GM18951 (cell line): ENCODE results near the gene PKN2.

Source experiments
- POLR2A ChIP-seq: IDR thresholded peaks from 4 replicates; pipeline ENCODE4 v1.6.1; 2011; ENCODE audit warnings: mild to moderate bottlenecking; ENCODE audit not compliant: insufficient read length, insufficient read depth; ENCODE audit errors: extremely low read depth
- in situ Hi-C: fragments of 300-500 bp; cut with MboI; formaldehyde crosslinking; loops from one replicate; pipeline ENCODE4 v1.12.0; 2022; ENCODE audit warnings: low sequenced_read_pairs, mixed read lengths, inconsistent platforms; ENCODE audit not compliant: unreplicated experiment

PKN2 gene

DNA sequence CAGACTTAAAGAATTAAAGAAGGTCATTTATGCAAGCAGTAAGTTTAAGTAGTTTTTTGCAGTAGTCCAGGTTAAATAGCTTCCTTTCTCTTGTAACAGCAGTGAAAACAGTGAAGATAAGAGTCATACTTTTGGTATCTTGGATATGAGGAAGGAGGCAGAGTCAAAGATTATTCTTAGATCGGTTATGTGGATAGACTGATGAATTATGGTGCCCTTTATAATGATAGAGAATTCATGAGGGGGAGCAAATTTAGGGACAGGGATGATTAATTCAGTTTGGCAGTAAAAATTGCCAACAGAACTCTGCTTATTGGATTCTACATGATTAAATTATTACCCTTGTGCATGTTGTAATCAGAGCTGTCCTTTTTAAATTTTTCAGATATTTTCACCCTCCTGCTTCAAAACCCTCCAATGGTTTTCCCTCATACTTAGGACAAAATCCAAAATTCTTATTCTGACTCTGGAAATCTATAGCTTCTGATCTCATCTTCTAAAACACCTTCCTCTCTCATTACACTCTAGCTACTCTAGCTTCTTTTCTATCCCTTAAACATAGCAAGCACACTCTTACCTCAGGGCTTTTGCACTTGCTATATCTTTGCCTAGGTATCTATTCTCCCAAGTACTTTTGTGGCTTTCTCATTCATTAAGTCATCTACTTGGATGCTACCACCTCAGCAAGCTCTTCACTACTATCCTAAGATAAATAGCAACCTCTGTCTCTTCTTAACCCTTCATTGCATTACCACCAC lies 79.8 kb downstream of the PKN2 start:
- in situ Hi-C loops: no loop called here
- TF ChIP-seq POLR2A: no peak

DNA sequence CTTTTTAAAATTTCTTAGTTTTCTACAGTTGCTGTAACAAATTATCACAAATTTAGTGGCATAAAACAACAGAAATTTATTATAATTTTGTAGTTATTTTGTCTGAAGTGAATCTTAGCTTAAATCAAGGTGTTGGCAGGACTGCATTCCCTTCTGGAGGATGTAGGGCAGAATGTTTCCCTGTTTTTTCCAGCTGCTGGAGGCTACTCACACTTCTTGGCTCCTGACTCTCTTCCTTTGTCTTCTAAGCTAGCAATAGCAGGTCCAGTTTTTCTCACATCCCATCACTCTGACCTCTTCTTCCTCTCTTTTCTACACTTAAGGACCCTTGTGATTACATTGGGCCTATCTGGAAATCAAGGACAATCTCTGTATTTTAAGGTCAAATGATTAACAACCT lies 84.1 kb downstream of the PKN2 start:
- in situ Hi-C loops: no loop called here
- TF ChIP-seq POLR2A: no peak

DNA sequence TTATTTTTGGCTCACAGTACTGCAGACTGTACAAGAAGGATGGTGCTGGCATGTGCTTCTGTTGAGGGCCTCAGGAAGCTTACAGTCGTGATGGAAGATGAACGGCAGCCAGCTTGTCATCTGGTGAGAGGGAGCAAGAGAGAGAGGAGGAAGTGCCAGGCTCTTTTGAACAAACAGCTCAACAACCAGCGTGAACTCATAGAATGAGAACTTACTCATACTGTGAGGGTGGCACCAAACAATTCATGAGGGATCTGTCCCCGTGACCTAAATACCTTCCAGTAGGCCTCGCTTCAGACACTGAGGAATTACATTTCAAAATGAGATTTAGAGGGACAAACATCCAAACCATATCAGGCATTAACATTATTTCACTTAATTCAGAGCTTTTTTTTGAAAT lies 84.7 kb downstream of the PKN2 start:
- in situ Hi-C loops: no loop called here

GRCh38 chr1:88773540-88774150 lies 89.6 kb downstream of the PKN2 start:
- in situ Hi-C loops: no loop called here
- TF ChIP-seq POLR2A: no peak

More for the DNA sequence above, 84.7 kb downstream of the PKN2 start:
- no peak for TF ChIP-seq POLR2A

- no peak for TF ChIP-seq POLR2A
- in situ Hi-C loops: no loop called here
Measured at GRCh38 chr1:88774151-88774556, 90.1 kb downstream of the PKN2 start.

DNA sequence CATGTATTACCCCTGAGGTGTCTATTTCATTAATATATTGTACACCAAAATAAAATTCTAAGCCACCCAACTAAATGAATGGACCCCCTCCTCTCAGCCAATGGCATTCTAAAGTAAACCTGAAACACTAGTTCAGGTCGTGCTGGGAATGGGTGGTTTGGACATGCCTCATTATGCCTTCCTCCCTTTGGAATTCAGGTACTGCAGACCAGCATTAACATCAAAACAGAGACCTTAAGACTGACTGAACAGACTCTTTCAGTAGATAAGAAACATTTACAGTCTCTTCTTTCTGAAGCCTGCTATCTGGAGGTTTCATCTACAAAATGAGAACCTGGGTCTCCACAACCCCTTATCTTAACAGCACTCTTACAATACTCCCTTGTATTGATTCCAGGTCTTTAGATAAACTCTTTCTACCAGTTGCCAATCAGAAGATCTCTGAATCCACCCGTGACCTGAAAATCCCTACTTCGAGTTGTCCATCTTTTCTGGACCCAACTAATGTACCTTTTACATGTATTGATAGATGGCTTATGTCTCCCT lies 93.6 kb downstream of the PKN2 start:
- TF ChIP-seq POLR2A: no peak
- in situ Hi-C loops: no loop called here

GRCh38 chr1:88779880-88780279 lies 95.8 kb downstream of the PKN2 start:
- TF ChIP-seq POLR2A: no peak
- in situ Hi-C loops: no loop called here

DNA sequence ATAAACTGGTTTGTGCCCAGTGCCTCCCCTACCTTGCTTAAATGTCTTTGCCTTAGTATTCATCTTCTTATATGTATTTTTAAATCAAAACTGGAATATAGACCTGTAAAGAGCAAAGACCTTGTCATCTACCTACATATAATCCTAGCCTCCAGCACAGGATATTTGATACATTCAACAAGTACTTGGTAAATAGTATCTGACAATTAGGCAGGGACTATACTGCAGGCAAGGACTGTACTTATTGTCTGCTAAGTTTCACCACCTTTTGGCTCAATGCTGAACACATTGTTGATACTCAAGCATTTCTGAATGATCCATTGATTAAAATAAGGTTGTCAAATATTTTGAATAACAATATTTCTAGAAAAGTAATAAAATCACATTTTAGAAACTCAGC lies 96.4 kb downstream of the PKN2 start:
- no peak for TF ChIP-seq POLR2A
- in situ Hi-C loops: no loop called here

GRCh38 chr1:88783145-88783544 lies 99.1 kb downstream of the PKN2 start:
- in situ Hi-C loops: no loop called here
- TF ChIP-seq POLR2A: no peak

- no peak for TF ChIP-seq POLR2A
- in situ Hi-C loops: no loop called here
Measured at GRCh38 chr1:88784551-88784950, 100.5 kb downstream of the PKN2 start.

GRCh38 chr1:88787023-88787903 lies 103.2 kb downstream of the PKN2 start:
- TF ChIP-seq POLR2A: no peak
- in situ Hi-C loops: no loop called here

DNA sequence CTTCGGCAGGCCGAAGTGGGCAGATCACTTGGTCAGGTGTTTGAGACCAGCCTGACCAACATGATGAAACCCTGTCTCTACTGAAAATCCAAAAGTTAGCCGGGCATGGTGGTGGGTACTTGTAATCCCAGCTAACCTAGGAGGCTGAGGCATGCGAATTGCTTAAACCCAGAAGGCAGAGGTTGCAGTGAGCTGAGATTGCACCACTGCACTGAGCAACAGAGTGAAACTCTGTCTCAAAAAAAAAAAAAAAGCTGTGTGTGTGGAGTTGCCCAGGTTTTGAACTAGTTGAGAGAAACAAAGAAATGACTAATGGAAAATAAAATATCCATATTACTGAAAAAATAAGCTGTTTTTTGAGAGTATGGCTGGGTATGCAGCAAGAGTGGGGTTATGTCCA lies 107.1 kb downstream of the PKN2 start:
- in situ Hi-C loops: no loop called here
- TF ChIP-seq POLR2A: no peak

DNA sequence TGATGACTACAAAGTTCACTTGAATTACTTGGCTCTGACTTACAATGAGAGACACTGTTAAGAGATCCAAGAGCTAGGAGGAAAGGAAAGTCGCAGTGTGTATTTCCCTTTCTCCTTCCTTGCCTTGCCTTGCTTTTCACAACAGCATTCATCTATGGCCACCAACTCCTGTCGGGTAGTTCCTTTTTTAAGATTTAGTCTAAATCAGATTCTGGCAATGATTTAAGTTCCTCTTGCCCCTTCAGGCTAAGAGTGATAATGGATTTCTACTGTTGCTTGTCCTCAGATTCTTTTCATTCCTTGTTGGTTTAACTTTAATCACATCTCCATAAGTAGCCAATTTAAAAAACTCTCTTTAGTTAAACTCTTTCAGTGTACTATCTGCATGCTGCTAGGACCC lies 115.4 kb downstream of the PKN2 start:
- TF ChIP-seq POLR2A: no peak

More for the DNA sequence above, 115.4 kb downstream of the PKN2 start:
- in situ Hi-C loops: no loop called here
